ENCODE results near the gene NDUFA8.

NDUFA8 gene

DNA sequence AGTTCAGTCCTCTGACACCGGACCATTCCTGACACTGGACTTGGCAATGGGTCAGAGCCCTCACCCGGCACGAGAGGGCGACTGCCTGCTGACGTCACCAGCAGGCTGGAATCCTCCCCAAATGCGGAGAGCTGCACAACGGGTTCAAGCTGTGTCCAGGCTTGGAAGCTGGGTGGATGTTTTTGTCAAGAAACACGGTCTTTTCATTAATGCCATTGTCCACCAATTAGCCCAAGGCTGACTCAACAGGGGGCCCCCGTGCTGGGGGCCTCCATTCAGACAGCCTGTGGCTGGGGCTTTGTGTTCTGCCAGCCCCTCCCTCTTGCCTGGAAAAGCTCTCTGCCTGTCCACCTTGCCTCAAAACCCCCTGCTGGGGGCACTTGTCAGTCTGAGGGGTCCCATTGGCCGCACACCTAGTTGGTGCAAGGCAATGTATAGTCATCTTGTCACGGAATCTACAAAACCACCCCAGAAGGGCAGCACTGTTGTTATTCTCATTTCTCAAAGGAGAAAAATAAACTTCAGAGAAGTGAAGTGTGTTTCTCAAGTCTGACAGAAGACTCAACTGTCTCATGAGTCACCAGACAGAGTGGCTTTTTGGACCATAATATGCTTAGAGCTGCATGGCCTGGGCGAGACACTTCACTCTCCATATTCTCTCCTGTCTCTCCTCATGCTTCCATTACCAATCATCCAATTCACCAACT is 24.6 kb downstream of the NDUFA8 start:
- DNase-seq: no peak

GRCh38 chr9:122133984-122134535 is 25.5 kb downstream of the NDUFA8 start:
- DNase-seq: no peak

- peak; percentile 41 for DNase-seq
These were observed 26.2 kb downstream of the NDUFA8 start for GRCh38 chr9:122133263-122133983.

- DNase-seq: no peak
These were observed 27.0 kb downstream of the NDUFA8 start for GRCh38 chr9:122132539-122132938.

GRCh38 chr9:122131401-122132001 is 28.1 kb downstream of the NDUFA8 start:
- no peak for DNase-seq

- DNase-seq: no peak
These were observed 28.7 kb downstream of the NDUFA8 start for GRCh38 chr9:122130837-122131236.

GRCh38 chr9:122129969-122130368 is 29.6 kb downstream of the NDUFA8 start:
- no peak for DNase-seq

GRCh38 chr9:122128969-122129343 is 30.6 kb downstream of the NDUFA8 start:
- DNase-seq: no peak

DNA sequence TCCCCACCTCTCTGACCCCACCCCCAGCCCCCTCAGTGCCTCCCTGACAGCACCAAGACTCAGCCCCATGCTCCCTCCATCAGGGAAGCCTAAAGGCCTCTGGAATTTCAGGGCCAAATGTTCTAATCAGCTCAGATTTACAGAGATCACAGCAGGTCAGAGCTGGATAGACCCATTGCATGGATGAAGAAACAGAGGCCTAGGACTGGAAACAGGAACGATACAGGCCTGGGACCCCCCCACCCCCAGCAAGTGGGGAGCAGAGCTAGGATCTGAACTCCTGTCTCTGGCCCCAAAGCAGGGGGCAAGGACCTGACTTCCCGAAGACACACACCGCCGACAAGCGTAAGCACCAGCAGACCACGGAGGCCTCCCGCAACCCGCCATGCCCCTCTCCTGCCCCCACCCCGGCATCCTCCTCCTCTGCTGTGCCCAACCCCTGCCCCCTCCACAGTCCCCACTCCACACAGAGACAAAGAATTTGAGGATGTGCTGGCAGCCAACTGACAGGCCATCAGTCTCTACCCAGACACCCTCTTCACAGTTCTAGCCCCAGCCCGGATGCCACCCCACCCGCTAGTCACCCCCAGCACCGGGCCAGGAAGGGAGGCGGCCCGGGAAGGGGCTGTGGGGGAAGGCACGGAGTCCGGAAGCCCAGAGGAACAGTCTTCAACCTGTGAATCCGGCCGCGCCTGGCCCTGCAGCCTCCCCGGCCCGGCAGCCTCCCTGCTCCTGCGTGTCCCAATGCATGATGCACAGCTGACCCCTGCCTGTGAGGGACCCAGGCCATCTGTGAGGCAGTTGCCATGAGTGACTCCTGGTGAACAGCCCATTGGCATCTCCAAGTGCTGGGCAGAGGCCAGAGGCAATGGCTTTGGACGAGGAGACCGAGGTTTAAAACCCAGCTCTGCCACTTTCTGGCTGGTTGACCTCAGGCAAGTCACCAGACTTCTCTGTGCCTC is 31.3 kb downstream of the NDUFA8 start:
- DNase-seq: no peak

GRCh38 chr9:122127396-122127798 is 32.2 kb downstream of the NDUFA8 start:
- DNase-seq: no peak

DNA sequence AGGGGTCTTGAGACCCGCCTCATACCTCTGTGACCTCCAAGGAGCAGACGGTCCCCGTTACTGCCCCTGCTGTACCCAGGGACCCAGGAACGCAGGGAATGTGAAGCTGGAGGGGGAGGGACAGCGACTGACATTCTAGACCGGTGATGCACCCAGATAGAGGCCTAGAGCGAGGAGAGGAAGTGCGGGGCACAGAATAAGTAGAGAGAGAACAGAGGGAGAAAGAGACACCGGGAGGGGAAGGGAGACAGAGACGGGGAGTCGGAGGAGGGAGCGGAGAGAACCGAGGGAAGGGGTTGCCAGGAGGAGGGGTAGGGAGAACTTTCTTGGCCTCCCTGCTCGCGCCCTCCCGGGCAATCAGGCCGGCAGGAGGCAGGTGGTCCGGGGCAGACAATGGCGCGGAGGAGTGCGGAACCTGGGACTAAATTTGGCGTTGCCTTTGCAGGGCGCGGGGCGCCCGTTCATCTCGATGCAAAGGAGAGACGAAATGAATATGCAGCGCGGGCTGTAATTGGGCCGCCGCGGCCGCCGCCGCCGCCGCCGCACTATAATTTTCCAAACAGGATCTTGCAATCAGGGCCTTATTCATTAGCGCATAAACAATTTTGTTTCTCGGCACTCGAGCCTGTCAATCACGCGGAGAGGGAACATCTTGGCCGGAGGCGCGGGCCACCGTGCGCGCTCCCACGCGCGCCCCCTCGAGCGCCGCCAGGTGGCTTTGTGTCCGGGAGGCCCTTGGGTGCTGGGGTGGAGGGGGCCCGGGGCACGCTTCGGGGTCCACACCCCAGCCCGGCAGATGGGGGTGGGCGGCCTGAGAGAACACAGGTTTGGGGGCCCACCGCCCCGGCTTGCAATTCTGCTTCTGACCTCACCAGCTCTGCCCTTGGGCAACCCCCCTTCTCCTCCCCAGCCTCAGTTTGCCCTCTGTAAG is 33.0 kb downstream of the NDUFA8 start:
- DNase-seq: no peak

GRCh38 chr9:122125509-122126330 is 33.9 kb downstream of the NDUFA8 start:
- DNase-seq: no peak

GRCh38 chr9:122125158-122125508 is 34.4 kb downstream of the NDUFA8 start:
- peak; percentile 39 for DNase-seq

DNA sequence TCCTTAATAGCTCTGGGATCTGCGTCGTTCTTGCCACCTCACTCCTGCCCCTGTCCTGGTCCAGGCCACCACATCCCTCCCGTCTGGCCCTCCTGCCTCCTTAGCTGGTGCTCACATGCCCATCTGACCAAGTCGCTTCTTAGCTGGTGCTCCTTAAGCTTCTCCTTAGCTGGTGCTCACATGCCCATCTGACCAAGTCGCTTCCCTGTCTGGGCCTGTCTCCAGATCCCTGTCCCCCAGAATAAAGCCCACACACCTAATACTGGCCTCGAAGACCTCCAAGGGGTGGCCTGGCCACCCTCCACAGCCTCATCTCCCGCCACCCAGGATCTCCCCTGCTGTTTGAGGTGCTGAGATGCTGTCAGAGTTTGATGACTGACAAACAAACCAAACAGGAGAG is 35.1 kb downstream of the NDUFA8 start:
- no peak for DNase-seq

GRCh38 chr9:122124048-122124447 is 35.5 kb downstream of the NDUFA8 start:
- DNase-seq: no peak

- peak; percentile 52 for DNase-seq
These were observed 36.5 kb downstream of the NDUFA8 start for GRCh38 chr9:122122903-122123632.

GRCh38 chr9:122122468-122122867 is 37.1 kb downstream of the NDUFA8 start:
- DNase-seq: no peak

- no peak for DNase-seq
These were observed 37.6 kb downstream of the NDUFA8 start for GRCh38 chr9:122121931-122122330.

GRCh38 chr9:122121391-122121790 is 38.2 kb downstream of the NDUFA8 start:
- no peak for DNase-seq
